GM19351 (cell line): ENCODE measurements around the gene SMAD2.
"Not testable (repeated sequence)": the region's sequence is repeated elsewhere in the genome, so short reads cannot be mapped to it uniquely, and the experiment has no call there.

Experiments used
- ATAC-seq: cut with Tn5 transposase; IDR thresholded peaks from one replicate; pipeline ENCODE4 v1.9.1; 2021; ENCODE audit warnings: mild to moderate bottlenecking, moderate library complexity; ENCODE audit not compliant: unreplicated experiment

The SMAD2 gene

GRCh38 chr18:47930199-47930930, at the start of gene SMAD2:
Gene SMAD2, minus strand, starts transcription at chr18:47930659. Its CDS starts 33,903 bp downstream, at chr18:47896756.
- peak; percentile 53 for ATAC-seq

GRCh38 chr18:47979611-47980200, 49.2 kb upstream of the SMAD2 start:
- no peak for ATAC-seq

- ATAC-seq, result no peak
These were observed 48.1 kb upstream of the SMAD2 start for GRCh38 chr18:47978603-47979002.

GRCh38 chr18:47978141-47978540, 47.7 kb upstream of the SMAD2 start:
- ATAC-seq, result no peak

- ATAC-seq, result no peak
These were observed 45.2 kb upstream of the SMAD2 start for GRCh38 chr18:47975701-47976100.

GRCh38 chr18:47975105-47975504, 44.6 kb upstream of the SMAD2 start:
- no peak for ATAC-seq

- ATAC-seq, result peak; percentile 98
These were observed 40.4 kb upstream of the SMAD2 start for GRCh38 chr18:47970664-47971531.

- ATAC-seq, result no peak
These were observed 39.4 kb upstream of the SMAD2 start for GRCh38 chr18:47969816-47970215.

GRCh38 chr18:47968721-47969120, 38.3 kb upstream of the SMAD2 start:
- ATAC-seq, result no peak

GRCh38 chr18:47968006-47968676, 37.7 kb upstream of the SMAD2 start:
- ATAC-seq, result no peak

GRCh38 chr18:47964053-47964452, 33.6 kb upstream of the SMAD2 start:
- no peak for ATAC-seq

GRCh38 chr18:47961003-47961402, 30.5 kb upstream of the SMAD2 start:
- ATAC-seq, result not testable (repeated sequence)

GRCh38 chr18:47953471-47953931, 23.0 kb upstream of the SMAD2 start:
- peak; percentile 86 for ATAC-seq

- no peak for ATAC-seq
These were observed 20.1 kb upstream of the SMAD2 start for GRCh38 chr18:47950511-47950910.

GRCh38 chr18:47949202-47949601, 18.7 kb upstream of the SMAD2 start:
- no peak for ATAC-seq

- ATAC-seq, result no peak
These were observed 16.4 kb upstream of the SMAD2 start for GRCh38 chr18:47946889-47947288.

GRCh38 chr18:47944972-47945852, 14.8 kb upstream of the SMAD2 start:
- ATAC-seq, result peak; percentile 51

- ATAC-seq, result no peak
These were observed 6.5 kb upstream of the SMAD2 start for GRCh38 chr18:47936952-47937351.

GRCh38 chr18:47935321-47936055, 5.0 kb upstream of the SMAD2 start:
- no peak for ATAC-seq
